Epithelial cell of proximal tubule (primary cell): Measurements from ENCODE around the gene GAGE10. TPM values are rescaled to one million over a fixed set of nuclear protein-coding genes. Genes with fewer than 3 reads are reported as not detected.

Source experiments
- DNase-seq: peaks from one replicate; pipeline ENCODE4 v3.0.0-alpha.2; 2011; ENCODE audit warnings: low read depth
- H3K4me3 ChIP-seq: 2 replicates; pipeline ENCODE4 v1.5.1; 2011; ENCODE audit warnings: low read depth, mild to moderate bottlenecking, low read length
- total RNA-seq: library from RNA; depleted of rRNA; stranded (reverse); fragments of >200 nt; gene quantifications from 2 replicates; pipeline ENCODE4 v1.2.3, GENCODE V29; 2015
- TF ChIP-seq, protein P1 (sequence below): conservative IDR thresholded peaks from 2 replicates; pipeline ENCODE4 v1.5.1; 2012; ENCODE audit warnings: low read depth, mild to moderate bottlenecking, low read length

GAGE10 gene, protein sequence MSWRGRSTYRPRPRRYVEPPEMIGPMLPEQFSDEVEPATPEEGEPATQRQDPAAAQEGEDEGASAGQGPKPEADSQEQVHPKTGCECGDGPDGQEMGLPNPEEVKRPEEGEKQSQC
- not detected in 2 replicates for total RNA-seq

DNA sequence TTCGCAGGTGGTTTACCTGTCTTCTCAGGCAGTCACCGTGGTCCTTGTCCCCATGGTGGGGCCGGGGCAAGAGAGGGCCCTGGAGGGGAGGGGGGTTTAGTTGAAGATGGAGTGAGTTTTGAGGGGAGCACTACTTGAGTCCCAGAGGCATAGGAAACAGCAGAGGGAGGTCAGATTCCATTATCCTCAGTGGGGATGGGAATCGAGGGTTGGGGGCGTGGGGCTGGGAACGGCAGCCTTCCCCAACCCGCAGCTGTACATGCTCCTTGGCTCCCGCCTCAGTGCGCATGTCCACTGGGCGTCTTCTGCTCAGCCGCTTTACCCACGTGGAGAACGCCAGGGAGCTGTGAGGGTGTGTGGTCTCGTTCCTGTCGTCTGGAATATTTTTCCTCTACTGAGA lies at the start of gene GAGE10:
Gene GAGE10 (plus strand): TSS at position 301 of the 400 bp plus-strand sequence. CDS start 1,214 bp downstream, outside the sequence.
- H3K4me3 ChIP-seq: no peak within 1 kb of the TSS
- DNase-seq: no peak
- TF ChIP-seq, protein P1, sequence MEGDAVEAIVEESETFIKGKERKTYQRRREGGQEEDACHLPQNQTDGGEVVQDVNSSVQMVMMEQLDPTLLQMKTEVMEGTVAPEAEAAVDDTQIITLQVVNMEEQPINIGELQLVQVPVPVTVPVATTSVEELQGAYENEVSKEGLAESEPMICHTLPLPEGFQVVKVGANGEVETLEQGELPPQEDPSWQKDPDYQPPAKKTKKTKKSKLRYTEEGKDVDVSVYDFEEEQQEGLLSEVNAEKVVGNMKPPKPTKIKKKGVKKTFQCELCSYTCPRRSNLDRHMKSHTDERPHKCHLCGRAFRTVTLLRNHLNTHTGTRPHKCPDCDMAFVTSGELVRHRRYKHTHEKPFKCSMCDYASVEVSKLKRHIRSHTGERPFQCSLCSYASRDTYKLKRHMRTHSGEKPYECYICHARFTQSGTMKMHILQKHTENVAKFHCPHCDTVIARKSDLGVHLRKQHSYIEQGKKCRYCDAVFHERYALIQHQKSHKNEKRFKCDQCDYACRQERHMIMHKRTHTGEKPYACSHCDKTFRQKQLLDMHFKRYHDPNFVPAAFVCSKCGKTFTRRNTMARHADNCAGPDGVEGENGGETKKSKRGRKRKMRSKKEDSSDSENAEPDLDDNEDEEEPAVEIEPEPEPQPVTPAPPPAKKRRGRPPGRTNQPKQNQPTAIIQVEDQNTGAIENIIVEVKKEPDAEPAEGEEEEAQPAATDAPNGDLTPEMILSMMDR: no peak

DNA sequence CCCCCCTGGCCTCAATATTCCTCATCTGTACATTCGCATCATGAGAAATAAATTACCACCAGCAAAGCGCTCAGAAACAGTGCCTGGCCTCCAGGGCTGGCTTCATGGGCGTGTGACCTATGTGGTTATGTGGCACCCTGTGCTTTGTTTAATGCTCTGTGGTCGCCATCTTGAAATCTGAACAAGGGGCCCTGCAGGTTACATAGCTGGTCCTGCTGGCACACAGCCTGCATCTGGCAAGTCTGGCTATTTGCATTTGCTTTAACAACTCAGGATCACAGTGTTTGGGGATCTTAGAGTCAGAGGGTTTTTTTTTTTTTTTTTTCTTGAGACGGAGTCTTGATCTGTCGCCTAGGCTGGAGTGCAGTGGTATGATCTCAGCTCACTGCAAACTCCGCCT lies 48.8 kb upstream of the GAGE10 start:
- TF ChIP-seq, protein P1: no peak
- H3K4me3 ChIP-seq: no peak overlapping the region
- no peak for DNase-seq

DNA sequence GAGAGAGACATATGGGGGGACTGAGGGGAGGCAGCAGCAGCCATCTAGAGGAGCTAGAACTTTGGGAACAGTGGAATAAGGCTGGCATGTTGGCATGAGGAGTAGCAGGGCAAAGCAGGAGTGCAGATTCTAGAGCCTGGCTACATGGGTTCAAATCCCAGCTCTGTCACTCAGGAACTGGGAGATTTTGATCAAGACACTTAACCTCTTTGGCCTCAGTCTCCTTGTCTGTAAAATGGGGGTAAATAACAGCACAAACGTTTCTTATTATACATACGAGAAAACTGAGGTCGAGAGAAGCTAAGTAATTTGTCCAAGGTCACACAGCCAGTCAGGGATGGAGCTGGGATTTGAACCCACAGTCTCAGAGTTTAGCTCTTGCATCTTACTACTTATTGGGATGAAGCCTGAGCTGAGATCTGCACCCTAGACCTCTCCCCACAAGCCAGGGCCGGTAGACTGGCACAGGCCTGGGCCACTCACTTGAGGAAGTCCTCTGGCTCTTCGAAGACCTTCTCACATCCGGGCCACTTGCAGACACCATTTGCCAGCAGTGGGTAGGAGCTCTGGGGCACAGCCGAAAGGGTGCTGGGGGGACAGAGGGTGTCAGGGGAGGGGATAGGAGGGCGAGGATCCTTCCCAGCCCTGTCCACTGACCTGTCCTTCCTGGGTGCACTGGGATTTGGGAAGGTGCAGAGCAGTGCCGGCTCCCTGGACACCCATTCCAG lies 47.0 kb upstream of the GAGE10 start:
- TF ChIP-seq, protein P1: no peak
- no peak overlapping the region for H3K4me3 ChIP-seq
- DNase-seq: no peak

DNA sequence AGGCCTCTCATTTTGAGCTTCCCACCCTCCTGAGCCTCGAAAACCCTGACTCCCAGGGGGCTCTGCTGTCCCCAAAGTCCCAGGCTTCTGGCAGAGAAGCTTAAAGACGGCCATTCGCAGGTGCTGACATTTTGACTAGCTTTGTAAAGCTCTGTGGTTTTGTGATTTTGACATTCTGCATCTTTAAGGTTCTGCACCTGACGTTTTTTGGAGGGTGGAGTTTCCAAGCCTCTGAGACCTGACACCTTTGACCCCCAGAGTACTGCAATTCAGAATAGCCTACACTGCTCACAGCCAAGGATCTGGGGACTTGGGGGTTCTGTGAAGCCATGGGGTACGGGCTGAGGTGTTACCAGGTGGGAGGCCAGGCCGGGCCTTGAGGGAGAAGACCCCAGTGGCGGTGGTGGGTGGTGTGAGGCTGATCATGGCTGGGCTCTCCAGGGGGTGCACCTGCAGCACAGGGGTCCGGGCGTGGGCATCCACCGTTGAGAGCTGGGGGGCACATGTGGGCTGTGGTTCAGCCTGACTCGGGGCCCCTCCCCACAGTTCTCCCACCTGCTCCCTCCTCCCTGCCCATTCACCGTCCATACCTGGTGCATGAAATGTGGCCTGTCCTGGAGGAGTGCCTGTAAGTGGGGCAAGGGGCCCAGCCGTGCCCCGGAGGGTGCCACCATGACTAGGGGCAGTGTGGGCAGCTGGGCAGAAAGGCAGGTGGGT lies 46.2 kb upstream of the GAGE10 start:
- no peak for DNase-seq
- TF ChIP-seq, protein P1: no peak
- no peak overlapping the region for H3K4me3 ChIP-seq

DNA sequence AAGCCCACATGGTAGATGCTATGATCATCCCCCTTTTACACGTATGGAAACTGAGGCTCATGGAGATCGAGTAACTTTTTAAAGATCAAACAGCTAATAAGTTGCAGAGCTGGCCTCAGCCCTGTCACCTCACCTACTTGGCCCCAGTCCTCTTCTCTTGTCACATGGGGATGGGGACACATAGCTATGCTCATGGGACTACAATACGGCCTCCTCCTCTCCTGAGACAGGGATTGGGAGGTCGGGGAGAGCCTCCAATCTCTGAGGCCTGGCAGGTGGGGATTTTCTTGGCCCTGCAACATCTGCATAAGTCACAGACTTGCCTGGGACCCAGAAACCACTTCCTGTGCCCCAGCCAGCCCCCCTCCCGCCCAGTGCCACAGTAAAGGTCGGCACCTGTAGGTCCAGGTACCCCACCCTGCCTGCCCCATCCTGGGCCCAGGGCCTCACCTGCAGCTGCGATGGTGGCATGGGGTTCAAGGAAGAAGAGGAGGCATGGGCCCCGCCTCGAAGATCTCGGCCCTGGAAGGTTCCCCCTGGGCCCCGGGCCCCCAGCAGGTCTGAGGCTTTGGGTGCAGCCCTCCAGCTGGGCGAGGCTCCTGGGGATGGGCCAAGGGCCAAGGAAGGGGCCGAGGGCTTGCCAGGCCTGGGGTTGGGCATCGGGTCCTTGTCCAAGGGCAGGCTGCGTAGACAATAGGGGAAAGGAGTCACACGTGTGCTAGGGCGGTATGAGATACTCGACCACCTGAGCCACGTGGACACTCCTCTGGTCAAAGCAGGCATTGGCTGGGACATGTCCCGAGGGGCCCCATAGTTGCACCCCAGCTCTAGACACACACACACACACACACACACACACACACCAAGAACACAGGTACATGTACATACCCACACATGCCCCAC lies 45.3 kb upstream of the GAGE10 start:
- H3K4me3 ChIP-seq: no peak overlapping the region
- DNase-seq: no peak
- TF ChIP-seq, protein P1: no peak

DNA sequence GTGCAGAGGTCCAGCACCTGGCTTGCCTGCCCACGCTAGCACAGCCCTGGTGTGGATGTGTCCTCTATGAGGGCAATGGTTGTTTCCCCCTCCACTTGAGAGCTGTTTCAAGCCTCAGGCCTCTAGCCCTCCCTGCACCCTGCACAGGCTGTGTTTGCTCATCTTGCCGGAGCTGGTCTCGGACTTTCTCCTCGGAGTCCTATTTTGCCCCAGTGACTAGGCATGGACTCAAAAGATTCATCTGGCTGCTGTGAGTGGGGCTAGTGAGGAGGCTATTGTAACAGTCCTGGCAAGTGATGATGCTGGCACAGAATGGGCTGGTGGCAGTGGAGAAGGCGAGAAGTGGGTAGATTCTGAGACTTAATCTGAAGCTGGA lies 44.7 kb upstream of the GAGE10 start:
- TF ChIP-seq, protein P1: no peak
- no peak overlapping the region for H3K4me3 ChIP-seq

More for the DNA sequence above, 44.7 kb upstream of the GAGE10 start:
- DNase-seq: no peak
